Aorta (tissue), 5 donors: Measurements from ENCODE around the gene SLC22A4. TPM values are rescaled to one million over a fixed set of nuclear protein-coding genes. Genes with fewer than 3 reads are reported as not detected.

Experiments used
- ATAC-seq: fragments of 200-7000 bp; cut with Tn5 transposase; one replicate; pipeline ENCODE4 v1.9.1; 2022; ENCODE audit warnings: moderate library complexity; ENCODE audit not compliant: low FRiP score
- DNase-seq, 2 donors: peaks; one replicate each; pipeline ENCODE4 v3.0.0-alpha.2; 2020
- H3K27ac ChIP-seq, 2 donors: one replicate each; pipeline ENCODE4 v1.5.1; 2013; ENCODE audit warnings: low read length in 2 of 2, mild to moderate bottlenecking in 2 of 2, moderate library complexity in 2 of 2, control low read depth in 1 of 2, inconsistent platforms in 1 of 2, low read depth in 1 of 2
- H3K27me3 ChIP-seq, 2 donors: one replicate each; pipeline ENCODE4 v1.6.1; 2013; ENCODE audit warnings: control low read depth in 1 of 2, low read length in 1 of 2, mild to moderate bottlenecking in 1 of 2, moderate library complexity in 1 of 2; ENCODE audit not compliant: insufficient read depth in 2 of 2, control insufficient read depth in 1 of 2
- H3K36me3 ChIP-seq, 2 donors: one replicate each; pipeline ENCODE4 v1.6.1; 2013; ENCODE audit warnings: control low read depth in 1 of 2, low read length in 1 of 2, mild to moderate bottlenecking in 1 of 2; ENCODE audit not compliant: insufficient read depth in 2 of 2, control insufficient read depth in 1 of 2
- H3K4me1 ChIP-seq, 2 donors: one replicate each; pipeline ENCODE4 v1.6.1; 2013; ENCODE audit warnings: low read length in 2 of 2, control low read depth in 1 of 2, mild to moderate bottlenecking in 1 of 2, moderate library complexity in 1 of 2; ENCODE audit not compliant: insufficient read depth in 2 of 2, control insufficient read depth in 1 of 2
- H3K4me3 ChIP-seq, 2 donors: one replicate each; pipeline ENCODE4 v1.5.1; 2013; ENCODE audit warnings: low read length in 2 of 2, control low read depth in 1 of 2, mild to moderate bottlenecking in 1 of 2
- H3K9me3 ChIP-seq: one replicate; pipeline ENCODE4 v1.6.1; 2013; ENCODE audit warnings: mild to moderate bottlenecking, low read length; ENCODE audit not compliant: control insufficient read depth
- whole genome bisulfite sequencing, 2 donors: extraction: QIAGEN DNeasy Blood & Tissue Kit; methylation state at CpG; one replicate each; pipeline ENCODE4 v1.1.7; 2013; 5-methylcytosine and 5-hydroxymethylcytosine counted together
- intact Hi-C, 2 donors: fragments of 100-400 bp; cut with DNase I; formaldehyde crosslinking; loops; one replicate each; pipeline versions ENCODE4 v1.14.2 to v1.15.0; 2022
- microRNA-seq, 2 donors: library from miRNA; unstranded; fragments of <30 nt; microRNA quantifications; one replicate each; pipeline ENCODE4 v1.2.0, GENCODE V29; 2020
- polyA plus RNA-seq, 2 donors: library from polyadenylated mRNA; stranded (reverse); fragments of 200-250 nt; gene quantifications; one replicate each; pipeline ENCODE4 v1.2.3, GENCODE V29; 2013
- total RNA-seq, 2 donors: library from RNA; stranded (reverse); fragmentation: NEBNext Ultra II Directional; extraction: Animal tissue kit (Norgen Biotek cat#: 25700); gene quantifications; one replicate each; pipeline ENCODE4 v1.2.1, GENCODE V29; 2021
- donor health status: healthy with polysubstance abuse.
- donor health status: Bipolar disorder and iron deficiency.
- donor health status: DM: no; HTN: no; CAD: no.
- donor health status: DM: no; HTN: no; CAD: no.
- donor health status: DM: yes; HTN: yes; CAD: no.

Gene SLC22A4
- total and polyA plus RNA-seq, 4 donors = 1.3 to 5.5 (median 3.1) TPM

GRCh38 chr5:132392978-132393825 lies 99.0 kb downstream of the SLC22A4 start:
- intact Hi-C loops = no loop called here
- no peak for ATAC-seq

More at GRCh38 chr5:132392978-132393825, 99.0 kb downstream of the SLC22A4 start:
- Histone ChIP-seq H3K4me3 (no peak overlapping the region), H3K27ac (no peak overlapping the region), H3K4me1 (peaks cover 1 to 3% of the 10 kb centered on the region in 2 donors), H3K9me3 (no peaks in the 10 kb centered on the region), H3K36me3 (peaks cover 0 to 4% of the 10 kb centered on the region in 2 donors), H3K27me3 (no peaks in the 10 kb centered on the region)
- WGBS, 2 donors = 58 to 61% methylated on average over 6 of the region's 6 CpGs
- no peak for DNase-seq

Small RNA genes within 50 kb of the gene (microRNA-seq; reads per million reads assigned to microRNA genes)
- gene MIR3936 = 0.99 to 1.2 reads per million in 2 donors

Other genes starting within 250 kb of the SLC22A4 start
- not detected for gene IL3, start 233.7 kb upstream of the SLC22A4 start, total RNA-seq
- not detected for gene IL3, start 233.7 kb upstream of the SLC22A4 start, polyA plus RNA-seq
- under 1 TPM in 1 of 2 donors, not detected in 1; 0.51 TPM for gene CSF2, start 220.6 kb upstream of the SLC22A4 start, total RNA-seq
- gene CSF2, start 220.6 kb upstream of the SLC22A4 start, polyA plus RNA-seq = not detected
- gene P4HA2, start 66.5 kb upstream of the SLC22A4 start, total RNA-seq = 10 to 100 TPM; 39.8 to 68.1 TPM
- 10 to 100 TPM; 19.2 to 29.5 TPM for gene P4HA2, start 66.5 kb upstream of the SLC22A4 start, polyA plus RNA-seq
- gene PDLIM4, start 36.7 kb upstream of the SLC22A4 start, total RNA-seq = 10 to 100 TPM; 51.5 to 70.9 TPM
- 10 to 100 TPM; 12.8 to 23.3 TPM for gene PDLIM4, start 36.7 kb upstream of the SLC22A4 start, polyA plus RNA-seq
- 10 to 100 TPM in 1 of 2 donors, 1 to 10 TPM in 1; 8.6 to 14.4 TPM for gene SLC22A5, start 75.3 kb downstream of the SLC22A4 start, total RNA-seq
- gene SLC22A5, start 75.3 kb downstream of the SLC22A4 start, polyA plus RNA-seq = 1 to 10 TPM; 7.6 to 8.9 TPM
- 10 to 100 TPM; 26.8 to 36.1 TPM for gene IRF1, start 196.4 kb downstream of the SLC22A4 start, total RNA-seq
- gene IRF1, start 196.4 kb downstream of the SLC22A4 start, polyA plus RNA-seq = 10 to 100 TPM; 12.9 to 13.1 TPM
- gene IL5, start 249.1 kb downstream of the SLC22A4 start, total RNA-seq = not detected
- not detected for gene IL5, start 249.1 kb downstream of the SLC22A4 start, polyA plus RNA-seq